Measurements from ENCODE around the gene ATP6V1F. TPM values are rescaled to one million over a fixed set of nuclear protein-coding genes. Genes with fewer than 3 reads are reported as not detected.

ATP6V1F gene
- total RNA-seq, 1 experiment from 2014 or later, result 149 TPM

DNA sequence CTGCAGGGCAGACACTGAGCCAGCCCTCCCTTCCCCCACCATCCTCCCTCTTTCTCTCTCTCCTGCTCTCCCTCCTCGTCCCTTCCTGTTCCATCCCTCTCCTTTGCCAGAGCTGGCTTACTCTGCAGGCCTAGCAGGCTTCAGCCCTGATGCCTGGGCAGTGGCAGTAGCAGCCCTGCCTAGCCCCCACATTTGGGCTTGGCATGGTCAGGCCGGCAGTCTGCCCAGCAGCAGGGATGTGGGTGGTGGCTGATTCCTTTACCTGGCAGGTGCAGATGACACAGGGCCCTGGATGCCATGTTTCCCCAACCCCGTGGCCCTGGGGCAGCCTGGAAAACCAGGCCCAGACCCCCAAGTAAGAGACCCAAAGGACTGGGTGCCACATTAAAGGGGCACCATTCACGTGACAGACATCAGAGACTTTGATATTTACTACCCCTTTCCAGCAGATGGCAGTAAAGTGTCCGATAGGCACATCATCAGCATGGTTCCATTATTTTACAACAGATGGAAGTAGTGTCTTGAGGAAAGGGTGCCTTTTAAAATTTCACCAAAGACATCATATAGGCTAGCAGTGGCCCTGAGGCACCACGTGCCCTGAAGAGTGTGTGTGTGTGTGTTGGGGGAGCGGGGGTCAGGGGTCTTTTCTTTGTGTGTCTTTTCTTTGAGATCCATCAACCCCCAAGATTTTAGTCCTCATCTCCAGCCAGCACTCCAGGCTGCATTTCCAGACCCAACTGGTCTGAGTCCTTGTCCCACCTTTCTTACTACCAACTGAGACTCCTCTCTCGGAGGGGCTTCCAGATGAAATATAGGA lies 41.9 kb downstream of the ATP6V1F start (continued):
- TF ChIP-seq SP1 (IDR thresholded peaks at IDR 0.05; ENCODE audit: low read depth) (no peak), SIN3A (IDR thresholded peaks at IDR 0.05; ENCODE audit: low read depth) (no peak), JUND (IDR thresholded peaks at IDR 0.05) (no peak)

DNA sequence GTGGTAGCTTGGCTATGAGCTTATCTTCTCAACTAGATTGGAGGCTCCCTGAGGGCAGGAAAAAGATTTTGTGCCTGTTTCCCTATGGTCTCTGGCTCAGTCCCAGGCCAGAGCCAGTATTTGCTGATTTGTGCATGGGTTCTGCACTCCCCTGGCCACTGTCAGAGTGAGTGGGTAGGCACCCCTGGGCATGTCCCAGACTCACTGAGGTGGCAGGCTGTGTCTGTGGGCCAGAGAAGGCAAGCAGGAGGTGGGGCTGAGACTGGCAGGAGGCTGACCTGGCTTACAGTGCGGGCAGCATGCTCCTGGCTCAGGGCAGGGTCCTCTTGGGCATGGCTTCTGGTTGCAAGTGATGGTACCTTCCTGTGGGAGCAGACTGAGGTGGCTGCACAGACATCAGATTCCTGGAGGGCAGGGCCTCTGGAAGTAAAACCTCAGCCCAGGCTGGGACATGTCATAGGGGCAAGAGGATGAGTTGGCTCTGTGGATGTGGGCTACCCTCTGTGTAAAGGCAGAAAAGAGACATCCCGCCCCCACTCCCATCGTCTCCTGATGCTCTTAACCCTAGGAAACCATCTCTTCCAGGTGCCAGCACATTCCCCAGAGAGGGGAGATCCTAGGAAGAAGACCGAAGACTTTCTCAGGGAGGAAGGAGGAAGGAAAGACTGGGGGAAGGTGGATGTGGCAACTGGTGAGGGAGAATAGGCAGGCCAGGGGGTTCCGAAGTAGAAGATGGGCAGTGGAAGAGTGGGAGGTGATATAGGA lies 43.5 kb downstream of the ATP6V1F start:
- Histone ChIP-seq H3K27ac (ENCODE audit: low read depth, low read length) (no peak overlapping the region), H3K9me3 (ENCODE audit: control insufficient read depth in 1 of 2, insufficient read depth in 1 of 2, low read depth in 1 of 2, low read length in 2 of 2) (no peaks in the 10 kb centered on the region), H3K9me2 (ENCODE audit: insufficient read depth) (no peaks in the 10 kb centered on the region), H3K4me3 (replicated peaks in 1 of 2; ENCODE audit: low read depth in 1 of 2, low read length in 2 of 2) (no peak overlapping the region), H3K36me3 (ENCODE audit: control insufficient read depth in 1 of 2, insufficient read depth in 2 of 2, low read length in 2 of 2) (no peaks in the 10 kb centered on the region), H3K27me3 (ENCODE audit: insufficient read depth, low read length) (no peaks in the 10 kb centered on the region), H2AFZ (ENCODE audit: low read depth, low read length, poor library complexity, severe bottlenecking) (no peak overlapping the region), H4K20me1 (ENCODE audit: insufficient read depth) (no peaks in the 10 kb centered on the region), H3K4me2 (ENCODE audit: low read length) (no peak overlapping the region), H3K4me1 (ENCODE audit: control insufficient read depth in 1 of 2, insufficient read depth in 2 of 2, low read length in 2 of 2) (peaks cover 7 to 27% of the 10 kb centered on the region in 2 experiments), H3K9ac (ENCODE audit: low read length) (no peak overlapping the region), H3K79me2 (ENCODE audit: insufficient read depth, low read length) (no peaks in the 10 kb centered on the region)
- BruUV-seq (replicated peaks), result no TSS peak
- ChIA-PET RAD21 (ENCODE audit: low non-redundant PET in 1 of 2, low total read pairs in 2 of 2, uncharacterized antibody in 2 of 2, unreplicated experiment in 2 of 2) (interaction anchor here in 1 of 2 experiments (0.7 kb wide), 1 partner anchor 219 kb away, joined by 5 read pairs; no protein-coding TSS in a partner anchor), CTCF (no interaction called here), POLR2A (no interaction called here)
- DNase-seq (ENCODE audit: low read depth, low spot score) (no peak), ATAC-seq (no peak)
- intact Hi-C loops (cut with micrococcal nuclease), result no loop called here
- TF ChIP-seq POLR2AphosphoS5 (IDR thresholded peaks at IDR 0.05; ENCODE audit: low read depth, low read length), result no peak
